Stimulated activated CD4-positive, alpha-beta T cell treated with anti-CD3 and anti-CD28 coated beads, Interleukin-2, amount 100 ng/mL, for 24 hours (primary cell): ENCODE measurements around the gene CSAG2.
"Not testable (repeated sequence)": the region's sequence is repeated elsewhere in the genome, so short reads cannot be mapped to it uniquely, and the experiment has no call there.

ENCODE experiments used
- DNase-seq, 2 donors: peaks; one replicate each; pipeline ENCODE4 v3.0.0-alpha.2; 2020

Gene CSAG2

GRCh38 chrX:152709173-152709572, at the start of gene CSAG2:
CSAG2 (minus strand) TSS chrX:152709273; CDS start chrX:152709112, 161 bp downstream.
- not testable (repeated sequence) for DNase-seq

DNA sequence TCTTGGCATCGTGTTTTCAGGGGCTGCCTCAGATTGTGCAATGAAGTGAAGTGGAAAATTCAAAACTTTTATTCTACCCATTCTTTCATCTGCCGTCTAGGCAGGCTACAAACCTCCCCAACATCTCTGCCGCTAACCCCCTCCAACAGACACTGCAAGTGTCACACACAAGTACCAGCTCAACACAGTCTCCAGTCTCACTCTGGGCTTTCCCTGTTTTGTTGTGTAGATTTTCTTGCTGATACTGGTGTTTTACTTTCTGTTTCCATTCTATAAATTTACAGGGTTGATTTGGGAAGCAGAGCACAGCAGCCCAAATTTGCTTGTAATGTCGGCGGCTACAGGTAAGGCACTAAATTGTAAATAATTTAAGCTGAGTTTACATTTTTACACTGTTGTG, 45.8 kb upstream of the CSAG2 start:
- DNase-seq, result not testable (repeated sequence)

DNA sequence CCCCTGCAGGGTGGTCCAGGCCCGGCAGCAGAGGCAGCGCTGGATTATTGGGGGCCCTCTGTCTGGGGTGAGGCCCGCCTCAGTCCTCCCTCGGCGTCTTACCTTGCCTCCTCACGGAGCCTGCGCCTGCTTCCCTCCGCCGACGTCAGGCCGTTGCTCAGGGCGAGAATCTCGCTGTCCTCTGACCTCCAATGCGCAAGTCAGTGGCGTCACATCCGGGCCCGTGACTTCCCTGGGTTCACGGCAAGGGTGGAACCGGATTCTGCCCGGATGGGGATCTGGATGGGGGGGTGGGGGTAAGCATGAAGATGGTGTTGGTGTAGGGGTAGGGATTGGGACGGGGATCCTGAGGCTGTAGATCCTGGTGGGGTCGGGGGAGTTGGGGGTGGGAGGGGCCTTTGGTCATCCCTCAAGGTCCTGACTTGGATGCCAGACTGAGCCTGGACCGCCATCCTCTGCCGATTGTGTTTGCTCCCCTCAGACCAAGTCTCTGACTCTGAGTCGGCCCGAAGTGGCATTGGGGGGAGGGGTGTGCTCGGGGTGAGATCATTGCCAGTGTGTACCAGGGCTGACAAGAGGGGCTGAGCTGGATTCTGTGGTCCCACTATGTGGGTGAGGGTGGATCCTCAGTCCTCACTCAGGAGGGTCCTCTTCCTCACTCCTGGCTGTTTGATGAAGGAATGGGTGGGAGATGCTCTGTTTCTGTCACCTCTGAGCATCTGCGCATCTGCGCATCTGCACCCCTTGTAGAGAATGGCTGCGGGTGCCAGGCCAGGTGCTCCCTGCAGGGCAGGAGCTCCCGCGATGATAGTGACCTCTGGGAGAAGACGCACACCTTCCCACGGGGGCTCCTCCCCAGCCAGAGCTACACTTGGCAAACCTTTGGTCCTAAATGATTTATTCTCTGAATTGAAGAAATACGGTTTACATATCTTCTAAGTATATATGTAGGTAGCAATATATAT, 44.9 kb upstream of the CSAG2 start, which contains the start of gene MAGEA2:
Gene MAGEA2 (minus strand): TSS at position 157 of the 965 bp plus-strand sequence. CDS start 2,479 bp downstream, outside the sequence.
- DNase-seq, result not testable (repeated sequence)

DNA sequence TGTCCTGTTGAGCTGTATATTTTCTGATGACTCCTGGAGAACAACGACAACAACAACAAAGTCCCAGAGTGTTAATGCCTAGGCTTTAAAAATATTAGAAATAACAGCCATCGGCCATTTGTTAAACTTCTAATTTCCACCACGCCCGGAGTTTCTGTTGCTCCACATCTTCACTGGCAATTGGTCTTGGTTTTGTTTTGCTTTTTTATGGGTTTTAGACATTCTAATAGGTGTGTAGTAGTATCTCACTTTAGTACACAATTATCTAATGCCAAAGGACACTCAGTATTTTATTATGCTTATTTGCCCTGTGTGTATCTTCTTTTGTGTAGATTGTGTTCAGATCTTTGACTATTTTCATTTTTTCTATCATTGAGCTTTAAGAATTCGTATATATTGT, 29.5 kb upstream of the CSAG2 start:
- DNase-seq, result no peak

DNA sequence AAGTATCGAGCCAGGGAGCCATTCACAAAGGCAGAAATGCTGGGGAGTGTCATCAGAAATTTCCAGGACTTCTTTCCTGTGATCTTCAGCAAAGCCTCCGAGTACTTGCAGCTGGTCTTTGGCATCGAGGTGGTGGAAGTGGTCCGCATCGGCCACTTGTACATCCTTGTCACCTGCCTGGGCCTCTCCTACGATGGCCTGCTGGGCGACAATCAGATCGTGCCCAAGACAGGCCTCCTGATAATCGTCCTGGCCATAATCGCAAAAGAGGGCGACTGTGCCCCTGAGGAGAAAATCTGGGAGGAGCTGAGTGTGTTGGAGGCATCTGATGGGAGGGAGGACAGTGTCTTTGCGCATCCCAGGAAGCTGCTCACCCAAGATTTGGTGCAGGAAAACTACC, 27.5 kb upstream of the CSAG2 start:
- not testable (repeated sequence) for DNase-seq

GRCh38 chrX:152735860-152736511, 26.9 kb upstream of the CSAG2 start:
- no peak for DNase-seq

DNA sequence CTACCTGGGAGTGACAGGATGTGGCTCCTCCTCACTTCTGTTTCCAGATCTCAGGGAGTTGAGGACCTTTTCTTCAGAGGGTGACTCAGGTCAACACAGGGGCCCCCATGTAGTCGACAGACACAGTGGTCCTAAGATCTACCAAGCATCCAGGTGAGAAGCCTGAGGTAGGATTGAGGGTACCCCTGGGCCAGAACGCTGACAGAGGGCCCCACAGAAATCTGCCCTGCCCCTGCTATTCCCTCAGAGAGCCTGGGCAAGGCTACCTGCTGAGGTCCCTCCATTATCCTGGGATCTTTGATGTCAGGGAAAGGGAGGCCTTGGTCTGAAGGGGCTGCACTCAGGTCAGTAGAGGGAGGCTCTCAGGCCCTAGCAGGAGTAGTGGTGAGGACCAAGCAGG, 26.0 kb upstream of the CSAG2 start:
- DNase-seq, result no peak

DNA sequence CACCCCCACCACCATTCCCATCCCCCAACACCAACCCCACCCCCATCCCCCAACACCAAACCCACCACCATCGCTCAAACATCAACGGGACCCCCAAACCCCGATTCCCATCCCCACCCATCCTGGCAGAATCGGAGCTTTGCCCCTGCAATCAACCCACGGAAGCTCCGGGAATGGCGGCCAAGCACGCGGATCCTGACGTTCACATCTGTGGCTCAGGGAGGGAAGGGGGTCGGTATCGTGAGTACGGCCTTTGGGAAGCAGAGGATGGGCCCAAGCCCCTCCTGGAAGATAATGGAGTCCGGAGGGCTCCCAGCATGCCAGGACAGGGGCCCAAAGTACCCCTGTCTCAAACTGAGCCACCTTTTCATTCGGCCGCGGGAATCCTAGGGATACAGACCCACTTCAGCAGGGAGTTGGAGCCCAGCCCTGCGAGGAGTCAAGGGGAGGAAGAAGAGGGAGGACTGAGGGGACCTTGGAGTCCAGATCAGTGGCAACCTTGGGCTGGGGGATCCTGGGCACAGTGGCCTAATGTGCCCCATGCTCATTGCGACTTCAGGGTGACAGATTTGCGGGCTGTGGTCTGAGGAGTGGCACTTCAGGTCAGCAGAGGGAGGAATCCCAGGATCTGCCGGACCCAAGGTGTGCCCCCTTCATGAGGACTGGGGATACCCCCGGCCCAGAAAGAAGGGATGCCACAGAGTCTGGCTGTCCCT, 25.2 kb upstream of the CSAG2 start:
- not testable (repeated sequence) for DNase-seq

- DNase-seq, result no peak
Observed at GRCh38 chrX:152733261-152733975, 24.3 kb upstream of the CSAG2 start, which contains the start of the genes CSAG1 and MAGEA12. CSAG1 (minus strand) TSS chrX:152733721; CDS start chrX:152732460, 1,261 bp downstream. MAGEA12 (plus strand) TSS chrX:152733757; CDS start chrX:152736162, 2,405 bp downstream.

DNA sequence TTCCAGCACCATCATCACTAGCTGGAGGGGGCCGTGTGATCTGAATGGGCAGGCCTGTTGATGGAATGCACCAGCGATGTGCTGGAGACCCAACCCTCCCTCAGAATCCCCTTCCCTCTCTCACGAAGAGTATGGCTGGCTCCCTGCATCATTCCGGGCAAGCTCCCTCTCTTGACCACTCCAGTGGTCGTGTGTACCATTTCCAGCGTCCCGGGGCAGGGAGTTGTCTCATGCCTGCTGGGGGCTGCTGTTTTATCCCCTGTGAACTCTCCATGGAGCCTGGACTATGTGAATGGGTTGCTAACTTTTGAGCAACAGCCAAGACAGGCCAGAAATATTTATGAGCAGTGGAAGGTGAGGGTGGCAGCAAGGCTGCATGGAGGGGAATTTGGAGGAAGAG, 16.3 kb upstream of the CSAG2 start:
- no peak for DNase-seq

DNA sequence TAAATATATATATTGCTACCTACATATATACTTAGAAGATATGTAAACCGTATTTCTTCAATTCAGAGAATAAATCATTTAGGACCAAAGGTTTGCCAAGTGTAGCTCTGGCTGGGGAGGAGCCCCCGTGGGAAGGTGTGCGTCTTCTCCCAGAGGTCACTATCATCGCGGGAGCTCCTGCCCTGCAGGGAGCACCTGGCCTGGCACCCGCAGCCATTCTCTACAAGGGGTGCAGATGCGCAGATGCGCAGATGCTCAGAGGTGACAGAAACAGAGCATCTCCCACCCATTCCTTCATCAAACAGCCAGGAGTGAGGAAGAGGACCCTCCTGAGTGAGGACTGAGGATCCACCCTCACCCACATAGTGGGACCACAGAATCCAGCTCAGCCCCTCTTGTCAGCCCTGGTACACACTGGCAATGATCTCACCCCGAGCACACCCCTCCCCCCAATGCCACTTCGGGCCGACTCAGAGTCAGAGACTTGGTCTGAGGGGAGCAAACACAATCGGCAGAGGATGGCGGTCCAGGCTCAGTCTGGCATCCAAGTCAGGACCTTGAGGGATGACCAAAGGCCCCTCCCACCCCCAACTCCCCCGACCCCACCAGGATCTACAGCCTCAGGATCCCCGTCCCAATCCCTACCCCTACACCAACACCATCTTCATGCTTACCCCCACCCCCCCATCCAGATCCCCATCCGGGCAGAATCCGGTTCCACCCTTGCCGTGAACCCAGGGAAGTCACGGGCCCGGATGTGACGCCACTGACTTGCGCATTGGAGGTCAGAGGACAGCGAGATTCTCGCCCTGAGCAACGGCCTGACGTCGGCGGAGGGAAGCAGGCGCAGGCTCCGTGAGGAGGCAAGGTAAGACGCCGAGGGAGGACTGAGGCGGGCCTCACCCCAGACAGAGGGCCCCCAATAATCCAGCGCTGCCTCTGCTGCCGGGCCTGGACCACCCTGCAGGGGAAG, 5.0 kb upstream of the CSAG2 start, which contains the start of gene MAGEA2B:
Gene MAGEA2B (plus strand): TSS at position 814 of the 973 bp plus-strand sequence. CDS start 2,479 bp downstream, outside the sequence.
- DNase-seq, result not testable (repeated sequence)

- DNase-seq, result not testable (repeated sequence)
Observed at GRCh38 chrX:152713195-152713594, 4.1 kb upstream of the CSAG2 start.

- DNase-seq, result not testable (repeated sequence)
Observed at GRCh38 chrX:152706500-152706899, 2.6 kb downstream of the CSAG2 start.

GRCh38 chrX:152700390-152700789, 8.7 kb downstream of the CSAG2 start:
- not testable (repeated sequence) for DNase-seq

DNA sequence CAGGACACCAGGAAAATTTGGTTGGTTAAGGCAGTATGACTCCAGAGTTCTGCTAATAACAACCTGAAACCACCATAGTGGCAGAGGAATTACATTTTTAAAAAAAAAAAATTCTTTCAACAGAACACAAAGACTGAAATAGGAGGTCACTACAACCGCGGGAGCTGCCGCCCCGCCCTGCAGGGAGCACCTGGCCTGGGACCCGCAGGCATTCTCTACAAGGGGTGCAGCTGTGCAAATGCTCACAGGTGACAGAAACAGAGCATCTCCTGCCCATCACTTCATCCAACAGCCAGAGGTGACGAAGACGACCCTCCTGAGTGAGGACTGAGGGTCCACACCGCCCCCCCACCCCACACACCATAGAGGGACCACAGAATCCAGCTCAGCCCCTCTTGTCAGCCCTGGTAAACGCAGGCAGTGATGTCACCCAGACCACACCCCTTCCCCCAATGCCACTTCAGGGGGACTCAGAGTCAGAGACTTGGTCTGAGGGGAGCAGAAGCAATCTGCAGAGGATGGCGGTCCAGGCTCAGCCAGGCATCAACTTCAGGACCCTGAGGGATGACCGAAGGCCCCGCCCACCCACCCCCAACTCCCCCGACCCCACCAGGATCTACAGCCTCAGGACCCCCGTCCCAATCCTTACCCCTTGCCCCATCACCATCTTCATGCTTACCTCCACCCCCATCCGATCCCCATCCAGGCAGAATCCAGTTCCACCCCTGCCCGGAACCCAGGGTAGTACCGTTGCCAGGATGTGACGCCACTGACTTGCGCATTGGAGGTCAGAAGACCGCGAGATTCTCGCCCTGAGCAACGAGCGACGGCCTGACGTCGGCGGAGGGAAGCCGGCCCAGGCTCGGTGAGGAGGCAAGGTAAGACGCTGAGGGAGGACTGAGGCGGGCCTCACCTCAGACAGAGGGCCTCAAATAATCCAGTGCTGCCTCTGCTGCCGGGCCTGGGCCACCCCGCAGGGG, 10.8 kb downstream of the CSAG2 start, which contains the start of gene MAGEA3:
Gene MAGEA3 (plus strand): TSS at position 843 of the 980 bp plus-strand sequence. CDS start 2,039 bp downstream, outside the sequence.
- DNase-seq, result not testable (repeated sequence)

- DNase-seq, result not testable (repeated sequence)
Observed at GRCh38 chrX:152681012-152681411, 28.1 kb downstream of the CSAG2 start.

GRCh38 chrX:152674652-152675051, 34.4 kb downstream of the CSAG2 start:
- DNase-seq, result not testable (repeated sequence)

DNA sequence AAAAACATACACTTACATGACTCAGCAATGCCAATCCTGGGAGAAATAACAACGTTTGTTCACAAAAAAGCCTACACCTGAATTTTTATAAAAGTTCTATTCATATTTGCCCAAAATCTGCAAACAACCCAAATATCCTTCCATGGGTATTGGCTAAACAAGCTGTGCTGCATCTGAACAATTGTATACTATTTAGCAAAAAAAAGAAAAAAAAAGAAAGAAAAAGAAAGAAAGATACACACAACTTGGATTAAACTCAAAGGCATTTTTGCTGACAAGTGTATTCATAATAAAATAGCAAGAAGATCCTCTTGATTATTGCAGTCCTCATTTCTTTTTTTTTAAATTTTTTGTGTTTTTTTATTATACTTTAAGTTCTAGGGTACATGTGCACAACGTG, 34.9 kb downstream of the CSAG2 start:
- no peak for DNase-seq

- DNase-seq, result no peak
Observed at GRCh38 chrX:152663086-152663485, 46.0 kb downstream of the CSAG2 start.
